Panc1 (cell line): ENCODE measurements around the gene ELMOD3.
"Not testable (repeated sequence)": the region's sequence is repeated elsewhere in the genome, so short reads cannot be mapped to it uniquely, and the experiment has no call there.

Experiments
- CTCF ChIP-seq: fragments of 450-650 bp; IDR thresholded peaks from 2 replicates; pipeline ENCODE4 v1.5.1; 2017; ENCODE audit warnings: mild to moderate bottlenecking
- SIN3A ChIP-seq: IDR thresholded peaks from 2 replicates; pipeline ENCODE4 v1.6.1; 2012; ENCODE audit warnings: low read depth, mild to moderate bottlenecking, low read length, moderate library complexity, borderline replicate concordance; ENCODE audit not compliant: insufficient read depth
- TF ChIP-seq, protein P1 (sequence below), 2 experiments: IDR thresholded peaks; 2 replicates each; pipeline ENCODE4 v1.6.1; 2011 to 2012; ENCODE audit warnings: low read depth in 2 of 2, control low read depth in 1 of 2, low read length in 1 of 2, mild to moderate bottlenecking in 1 of 2, moderate library complexity in 1 of 2; ENCODE audit not compliant: insufficient read depth in 1 of 2

DNA sequence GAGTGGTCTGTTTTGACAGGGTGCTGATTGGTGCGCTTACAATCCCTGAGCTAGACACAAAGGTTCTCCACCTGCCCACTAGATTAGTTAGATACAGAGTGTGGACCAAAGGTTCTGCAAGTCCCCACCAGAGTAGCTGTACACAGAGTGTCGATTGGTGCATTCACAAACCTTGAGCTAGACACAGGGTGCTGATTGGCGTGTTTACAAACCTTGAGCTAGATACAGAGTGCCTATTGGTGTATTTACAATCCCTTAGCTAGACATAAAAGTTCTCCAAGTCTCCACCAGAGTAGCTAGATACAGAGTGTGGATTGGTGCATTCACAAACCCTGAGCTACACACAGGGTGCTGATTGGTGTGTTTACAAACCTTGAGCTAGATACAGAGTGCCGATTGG, 20.7 kb upstream of the ELMOD3 start:
- TF ChIP-seq CTCF, SIN3A: not testable (repeated sequence)
- TF ChIP-seq, protein P1, sequence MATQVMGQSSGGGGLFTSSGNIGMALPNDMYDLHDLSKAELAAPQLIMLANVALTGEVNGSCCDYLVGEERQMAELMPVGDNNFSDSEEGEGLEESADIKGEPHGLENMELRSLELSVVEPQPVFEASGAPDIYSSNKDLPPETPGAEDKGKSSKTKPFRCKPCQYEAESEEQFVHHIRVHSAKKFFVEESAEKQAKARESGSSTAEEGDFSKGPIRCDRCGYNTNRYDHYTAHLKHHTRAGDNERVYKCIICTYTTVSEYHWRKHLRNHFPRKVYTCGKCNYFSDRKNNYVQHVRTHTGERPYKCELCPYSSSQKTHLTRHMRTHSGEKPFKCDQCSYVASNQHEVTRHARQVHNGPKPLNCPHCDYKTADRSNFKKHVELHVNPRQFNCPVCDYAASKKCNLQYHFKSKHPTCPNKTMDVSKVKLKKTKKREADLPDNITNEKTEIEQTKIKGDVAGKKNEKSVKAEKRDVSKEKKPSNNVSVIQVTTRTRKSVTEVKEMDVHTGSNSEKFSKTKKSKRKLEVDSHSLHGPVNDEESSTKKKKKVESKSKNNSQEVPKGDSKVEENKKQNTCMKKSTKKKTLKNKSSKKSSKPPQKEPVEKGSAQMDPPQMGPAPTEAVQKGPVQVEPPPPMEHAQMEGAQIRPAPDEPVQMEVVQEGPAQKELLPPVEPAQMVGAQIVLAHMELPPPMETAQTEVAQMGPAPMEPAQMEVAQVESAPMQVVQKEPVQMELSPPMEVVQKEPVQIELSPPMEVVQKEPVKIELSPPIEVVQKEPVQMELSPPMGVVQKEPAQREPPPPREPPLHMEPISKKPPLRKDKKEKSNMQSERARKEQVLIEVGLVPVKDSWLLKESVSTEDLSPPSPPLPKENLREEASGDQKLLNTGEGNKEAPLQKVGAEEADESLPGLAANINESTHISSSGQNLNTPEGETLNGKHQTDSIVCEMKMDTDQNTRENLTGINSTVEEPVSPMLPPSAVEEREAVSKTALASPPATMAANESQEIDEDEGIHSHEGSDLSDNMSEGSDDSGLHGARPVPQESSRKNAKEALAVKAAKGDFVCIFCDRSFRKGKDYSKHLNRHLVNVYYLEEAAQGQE (IDR thresholded peaks at IDR 0.05; ENCODE audit: insufficient read depth in 1 of 2, low read depth in 2 of 2, low read length in 1 of 2): not testable (repeated sequence)
